ENCODE data around the gene NUP210L.

DNA sequence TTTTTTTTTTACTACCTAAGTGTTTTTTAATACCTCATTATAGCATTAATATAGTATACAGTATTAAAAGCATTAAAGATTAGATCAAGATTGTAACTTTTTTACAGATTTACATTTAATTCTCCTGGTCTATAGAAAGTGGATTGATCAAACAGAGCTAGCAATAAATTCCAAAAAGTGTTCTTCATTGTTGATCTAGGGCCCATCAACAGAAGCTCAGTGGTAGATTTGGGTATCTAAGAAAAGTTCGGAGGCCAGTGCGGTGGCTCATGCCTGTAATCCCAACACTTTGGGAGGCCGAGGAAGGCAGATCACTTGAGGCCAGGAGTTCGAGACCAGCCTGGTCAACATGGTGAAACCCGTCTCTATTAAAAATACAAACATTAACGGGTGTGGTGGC lies 12.5 kb downstream of the NUP210L start:
- no peak for TF ChIP-seq SUZ12 (IDR thresholded peaks at IDR 0.05)
- no peak for TF ChIP-seq FOXM1 (IDR thresholded peaks at IDR 0.05; ENCODE audit: borderline replicate concordance)
- TF ChIP-seq, protein P1, sequence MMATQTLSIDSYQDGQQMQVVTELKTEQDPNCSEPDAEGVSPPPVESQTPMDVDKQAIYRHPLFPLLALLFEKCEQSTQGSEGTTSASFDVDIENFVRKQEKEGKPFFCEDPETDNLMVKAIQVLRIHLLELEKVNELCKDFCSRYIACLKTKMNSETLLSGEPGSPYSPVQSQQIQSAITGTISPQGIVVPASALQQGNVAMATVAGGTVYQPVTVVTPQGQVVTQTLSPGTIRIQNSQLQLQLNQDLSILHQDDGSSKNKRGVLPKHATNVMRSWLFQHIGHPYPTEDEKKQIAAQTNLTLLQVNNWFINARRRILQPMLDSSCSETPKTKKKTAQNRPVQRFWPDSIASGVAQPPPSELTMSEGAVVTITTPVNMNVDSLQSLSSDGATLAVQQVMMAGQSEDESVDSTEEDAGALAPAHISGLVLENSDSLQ (IDR thresholded peaks at IDR 0.05): no peak
- TF ChIP-seq BHLHE40 (IDR thresholded peaks at IDR 0.05; ENCODE audit: borderline replicate concordance): no peak

All from HEK293T (cell line).